HG02884 (cell line): ENCODE measurements around the gene ARFGAP1.

Experiments used
- ATAC-seq: cut with Tn5 transposase; IDR thresholded peaks from one replicate; pipeline ENCODE4 v1.9.1; 2021; ENCODE audit warnings: mild to moderate bottlenecking, moderate library complexity; ENCODE audit not compliant: unreplicated experiment

ARFGAP1 gene

GRCh38 chr20:63259734-63260460, 12.7 kb upstream of the ARFGAP1 start:
- no peak for ATAC-seq

- no peak for ATAC-seq
These were observed 12.1 kb upstream of the ARFGAP1 start for GRCh38 chr20:63260521-63260920.

GRCh38 chr20:63261060-63261794, 11.4 kb upstream of the ARFGAP1 start:
- ATAC-seq: no peak

GRCh38 chr20:63261795-63262528, 10.7 kb upstream of the ARFGAP1 start:
- no peak for ATAC-seq

GRCh38 chr20:63262836-63263235, 9.8 kb upstream of the ARFGAP1 start:
- ATAC-seq: no peak

- ATAC-seq: no peak
These were observed 8.6 kb upstream of the ARFGAP1 start for GRCh38 chr20:63264000-63264399.

- no peak for ATAC-seq
These were observed 8.1 kb upstream of the ARFGAP1 start for GRCh38 chr20:63264519-63264918.

- ATAC-seq: no peak
These were observed 6.6 kb upstream of the ARFGAP1 start for GRCh38 chr20:63265891-63266515.

GRCh38 chr20:63267691-63268090, 4.9 kb upstream of the ARFGAP1 start:
- no peak for ATAC-seq

- ATAC-seq: no peak
These were observed 4.4 kb upstream of the ARFGAP1 start for GRCh38 chr20:63268256-63268655.

- ATAC-seq: no peak
These were observed 3.8 kb upstream of the ARFGAP1 start for GRCh38 chr20:63268671-63269439.

GRCh38 chr20:63269724-63270123, 2.9 kb upstream of the ARFGAP1 start:
- ATAC-seq: no peak

GRCh38 chr20:63270606-63271325, 1.8 kb upstream of the ARFGAP1 start:
- no peak for ATAC-seq

GRCh38 chr20:63273059-63273579, 506 bp downstream of the ARFGAP1 start:
- ATAC-seq: no peak

- no peak for ATAC-seq
These were observed 1.2 kb downstream of the ARFGAP1 start for GRCh38 chr20:63273635-63274380.

GRCh38 chr20:63274381-63275228, 2.0 kb downstream of the ARFGAP1 start:
- ATAC-seq: no peak

GRCh38 chr20:63275825-63276224, 3.2 kb downstream of the ARFGAP1 start:
- no peak for ATAC-seq

- no peak for ATAC-seq
These were observed 4.3 kb downstream of the ARFGAP1 start for GRCh38 chr20:63276956-63277355.
